Transverse colon (tissue), 4 donors: ENCODE measurements around the gene GRIA4. TPM values are rescaled to one million over a fixed set of nuclear protein-coding genes. Genes with fewer than 3 reads are reported as not detected.

ENCODE experiments used
- DNase-seq: peaks from one replicate; pipeline ENCODE4 v3.0.0-alpha.2; 2019
- H3K27ac ChIP-seq, 4 donors: fragments of 200-600 bp; sonication (generic); 2 replicates each; pipeline ENCODE4 v1.5.1; 2016 to 2018; ENCODE audit warnings: inconsistent platforms in 4 of 4
- H3K27me3 ChIP-seq: fragments of 200-600 bp; sonication (generic); 2 replicates; pipeline ENCODE4 v1.5.1; 2017; ENCODE audit warnings: inconsistent platforms
- H3K36me3 ChIP-seq, 4 donors: fragments of 200-600 bp; sonication (generic); 2 replicates each; pipeline ENCODE4 v1.5.1; 2017 to 2019; ENCODE audit warnings: inconsistent platforms in 4 of 4
- H3K4me1 ChIP-seq, 4 donors: fragments of 200-600 bp; sonication (generic); 2 replicates each; pipeline ENCODE4 v1.5.1; 2017 to 2020; ENCODE audit warnings: inconsistent platforms in 4 of 4
- H3K4me3 ChIP-seq, 4 donors: fragments of 200-600 bp; sonication (generic); 1 replicate in 1 of 4; 2 replicates in 3 of 4; pipeline versions ENCODE4 v1.5.1 to v1.6.1; 2017 to 2019; ENCODE audit warnings: inconsistent platforms in 4 of 4
- H3K9me3 ChIP-seq, 2 donors: fragments of 200-600 bp; sonication (generic); 2 replicates each; pipeline ENCODE4 v1.5.1; 2017 to 2019; ENCODE audit warnings: inconsistent platforms in 2 of 2
- EP300 ChIP-seq: sonication (generic); formaldehyde crosslinking; IDR thresholded peaks from one replicate; pipeline ENCODE4 v1.6.1; 2017; ENCODE audit warnings: antibody characterized with exemption, low read depth
- POLR2A ChIP-seq: fragments of 450-650 bp; IDR thresholded peaks from one replicate; pipeline ENCODE4 v1.6.1; 2016; ENCODE audit warnings: antibody characterized with exemption, mild to moderate bottlenecking, moderate library complexity
- POLR2AphosphoS5 ChIP-seq, 3 donors: sonication (generic); formaldehyde crosslinking; IDR thresholded peaks; one replicate each; pipeline ENCODE4 v1.6.1; 2016; ENCODE audit warnings: antibody characterized with exemption in 3 of 3
- WGBS, 2 donors: methylation state at CpG; one replicate each; pipeline ENCODE4 v1.1.5; 2018; ENCODE audit warnings: low coverage in 1 of 2; 5-methylcytosine and 5-hydroxymethylcytosine counted together
- in situ Hi-C, 4 donors: fragments of 200-750 bp; cut with MboI; loops; one replicate each; pipeline versions ENCODE4 v1.15.0 to v1.15.1; 2017; ENCODE audit warnings: low sequenced_read_pairs in 3 of 4, low pct_ligation_motif_present in 1 of 4, low pct_unique_long_range_greater_than_20kb in 1 of 4
- intact Hi-C: fragments of 100-400 bp; cut with DNase I; formaldehyde crosslinking; loops from one replicate; pipeline ENCODE4 v1.15.1; 2023; ENCODE audit warnings: low total_unique reads
- total RNA-seq, 4 donors: library from RNA; depleted of rRNA; stranded (reverse); fragments of >200 nt; gene quantifications; one replicate each; pipeline ENCODE4 v1.1.0, GENCODE V29; 2016
- TF ChIP-seq, protein P1 (sequence below), 5 experiments: fragments of 200-600 bp in 3 of 5; fragments of 450-650 bp in 2 of 5; sonication (generic) in 3 of 5; IDR thresholded peaks; 1 replicate in 2 of 5; 2 replicates in 3 of 5; pipeline ENCODE4 v1.5.1; 2016 to 2017; ENCODE audit warnings: antibody characterized with exemption in 5 of 5, inconsistent platforms in 3 of 5, mild to moderate bottlenecking in 2 of 5, moderate library complexity in 1 of 5

Gene GRIA4
- total RNA-seq, 4 donors from 2014 or later: 0.79 to 2.4 (median 1.4) TPM; not detected in 1

DNA sequence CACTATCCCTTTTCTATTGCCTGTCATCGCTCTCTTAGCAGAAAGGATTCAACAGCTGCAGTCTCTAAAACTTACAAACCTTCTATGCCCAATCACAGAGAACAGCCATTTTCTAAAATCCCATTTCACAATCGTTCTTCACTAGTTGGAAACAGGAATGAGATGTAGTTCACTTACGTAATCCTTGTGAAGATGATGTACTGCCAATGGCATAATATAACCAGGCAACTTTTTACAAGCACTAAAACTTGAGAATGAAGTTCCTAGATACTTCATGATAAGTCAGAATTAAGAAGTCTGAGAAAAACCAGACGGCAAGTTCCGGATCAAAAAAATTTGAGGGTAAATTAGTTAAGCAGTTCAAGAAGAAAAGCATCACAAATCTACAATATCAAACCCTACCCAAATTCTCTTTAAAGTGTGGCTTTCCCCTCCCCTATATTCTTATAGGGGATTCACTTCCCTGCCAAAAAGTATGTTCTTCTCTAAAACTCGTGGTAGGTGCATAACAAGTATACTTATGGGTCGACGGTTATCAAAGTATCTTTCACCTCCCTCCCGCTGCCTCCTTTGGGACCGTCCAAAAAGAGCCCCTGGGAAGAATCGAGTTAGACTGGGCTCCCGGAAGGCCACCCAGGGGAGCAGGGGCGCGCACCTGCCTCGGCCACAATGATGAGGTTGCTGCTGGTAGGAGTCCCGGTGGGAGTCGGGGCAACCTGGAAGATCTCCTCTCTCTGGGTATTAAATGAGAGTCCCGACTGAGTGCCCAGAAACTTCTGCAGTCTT lies 411.5 kb downstream of the GRIA4 start:
- peaks cover 0 to 33% (median 3%) of the 10 kb centered on the region in 4 donors for H3K4me1 ChIP-seq
- no peaks in the 10 kb centered on the region for H3K27me3 ChIP-seq
- in situ Hi-C loops (no loop called here), intact Hi-C loops (no loop called here)
- WGBS, 2 donors: 22 to 42% methylated on average over 4 to 18 of the region's 18 CpGs
- peak overlapping the region; percentile 57 to 95 (median 78) for H3K4me3 ChIP-seq
- TF ChIP-seq POLR2AphosphoS5 (IDR thresholded peaks at IDR 0.05): peak in 2 of 3 donors; percentile 30 to 58
- peak; percentile 33 for TF ChIP-seq EP300
- no peak for TF ChIP-seq POLR2A
- TF ChIP-seq, protein P1, sequence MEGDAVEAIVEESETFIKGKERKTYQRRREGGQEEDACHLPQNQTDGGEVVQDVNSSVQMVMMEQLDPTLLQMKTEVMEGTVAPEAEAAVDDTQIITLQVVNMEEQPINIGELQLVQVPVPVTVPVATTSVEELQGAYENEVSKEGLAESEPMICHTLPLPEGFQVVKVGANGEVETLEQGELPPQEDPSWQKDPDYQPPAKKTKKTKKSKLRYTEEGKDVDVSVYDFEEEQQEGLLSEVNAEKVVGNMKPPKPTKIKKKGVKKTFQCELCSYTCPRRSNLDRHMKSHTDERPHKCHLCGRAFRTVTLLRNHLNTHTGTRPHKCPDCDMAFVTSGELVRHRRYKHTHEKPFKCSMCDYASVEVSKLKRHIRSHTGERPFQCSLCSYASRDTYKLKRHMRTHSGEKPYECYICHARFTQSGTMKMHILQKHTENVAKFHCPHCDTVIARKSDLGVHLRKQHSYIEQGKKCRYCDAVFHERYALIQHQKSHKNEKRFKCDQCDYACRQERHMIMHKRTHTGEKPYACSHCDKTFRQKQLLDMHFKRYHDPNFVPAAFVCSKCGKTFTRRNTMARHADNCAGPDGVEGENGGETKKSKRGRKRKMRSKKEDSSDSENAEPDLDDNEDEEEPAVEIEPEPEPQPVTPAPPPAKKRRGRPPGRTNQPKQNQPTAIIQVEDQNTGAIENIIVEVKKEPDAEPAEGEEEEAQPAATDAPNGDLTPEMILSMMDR (IDR thresholded peaks at IDR 0.05): no peak
- no peaks in the 10 kb centered on the region for H3K9me3 ChIP-seq
- no peak for DNase-seq
- H3K27ac ChIP-seq: peak overlapping the region; percentile 81 to 86 (median 82)
- H3K36me3 ChIP-seq: no peaks in the 10 kb centered on the region

DNA sequence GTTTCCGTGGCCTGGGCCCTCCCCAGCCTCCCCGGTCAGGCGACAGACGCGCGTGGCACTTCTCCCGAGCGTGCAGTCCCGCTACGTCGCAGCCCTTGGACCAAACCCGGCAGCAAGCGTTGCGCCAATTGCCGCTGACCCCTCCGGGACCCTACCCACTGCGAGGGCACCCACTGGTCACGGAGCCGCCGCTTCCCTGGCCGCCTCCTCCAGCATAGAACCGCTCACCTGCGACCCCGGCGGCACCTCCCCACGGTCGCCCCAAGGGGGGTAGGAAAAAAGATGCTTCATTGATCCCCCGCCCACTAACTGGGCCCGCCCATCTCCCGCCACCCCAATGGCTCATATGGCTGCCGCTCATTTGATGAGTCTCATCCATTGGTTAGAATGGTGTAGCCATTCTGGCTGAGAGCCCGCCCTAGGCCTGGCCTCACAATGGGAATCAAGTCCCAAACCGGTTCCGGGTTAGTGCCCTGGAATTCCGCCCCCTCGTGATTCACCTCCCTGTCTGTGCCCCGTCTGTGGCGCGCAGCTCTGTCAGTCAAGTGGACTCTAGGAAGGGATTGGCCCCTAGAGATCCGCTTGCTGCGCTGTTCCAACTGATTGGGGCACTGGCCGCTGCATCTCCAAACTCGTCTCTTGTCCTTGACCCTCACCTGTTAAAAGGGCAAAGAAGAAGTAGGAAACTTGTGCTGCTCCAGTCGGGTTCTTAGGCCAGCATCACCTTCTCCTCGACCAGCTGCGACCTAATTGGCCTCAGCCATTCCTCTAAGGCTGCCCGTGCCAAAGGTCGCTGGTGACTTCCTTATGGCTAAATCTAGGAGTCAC lies 412.3 kb downstream of the GRIA4 start, which contains the start of gene MSANTD4:
Gene MSANTD4 (minus strand): TSS at position 274 of the 828 bp plus-strand sequence. CDS start 11,323 bp downstream, outside the sequence.
- H3K4me3 ChIP-seq: peak within 1 kb of the TSS; percentile 57 to 95 (median 78)
- peak within 1 kb of the TSS; percentile 82 to 86 (median 83) for H3K27ac ChIP-seq
- in situ Hi-C loops (no loop called here), intact Hi-C loops (no loop called here)
- peak; percentile 30 to 53 (median 48) for TF ChIP-seq POLR2AphosphoS5 (IDR thresholded peaks at IDR 0.05)
- TF ChIP-seq, protein P1 (IDR thresholded peaks at IDR 0.05): peak in 1 of 5 experiments; percentile 17
- TF ChIP-seq EP300: no peak
- TF ChIP-seq POLR2A: peak; percentile 42
- no peaks in the 10 kb centered on the region for H3K9me3 ChIP-seq
- DNase-seq: peak; percentile 99
- no peaks in the 10 kb centered on the region for H3K27me3 ChIP-seq
- peaks cover 0 to 29% (median 3%) of the 10 kb centered on the region in 4 donors for H3K4me1 ChIP-seq
- no peaks in the 10 kb centered on the region for H3K36me3 ChIP-seq
- WGBS, 2 donors: 2 to 17% methylated on average over 3 to 47 of the region's 48 CpGs

DNA sequence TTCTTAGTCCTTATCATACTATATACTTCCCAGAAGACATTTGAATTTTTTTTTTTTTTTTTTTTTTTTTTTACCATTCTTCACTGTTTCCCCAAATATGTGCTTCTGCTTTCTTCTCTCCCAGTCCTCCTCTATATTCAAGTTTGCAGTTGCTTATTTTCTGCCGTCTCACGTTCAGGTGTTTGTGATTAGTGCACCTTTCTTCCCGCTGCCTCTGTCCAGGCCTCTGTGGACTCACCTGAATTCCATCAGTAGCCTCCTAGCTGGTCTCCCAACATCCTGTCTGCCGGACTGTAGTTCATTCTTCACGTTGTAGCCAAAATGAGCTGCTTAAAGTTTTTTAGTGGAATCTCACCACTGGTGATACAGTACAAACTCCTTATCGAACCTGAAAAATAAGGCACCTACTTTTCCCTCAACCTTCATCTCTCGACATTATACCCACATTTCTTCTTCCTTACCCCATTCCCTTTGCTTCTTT lies 413.0 kb downstream of the GRIA4 start:
- H3K27ac ChIP-seq: peak overlapping the region; percentile 82 to 86 (median 83)
- no peaks in the 10 kb centered on the region for H3K27me3 ChIP-seq
- H3K4me3 ChIP-seq: peak overlapping the region in 3 of 4 donors; percentile 57 to 95 (median 82)
- in situ Hi-C loops (no loop called here), intact Hi-C loops (no loop called here)
- no peak for DNase-seq
- no peaks in the 10 kb centered on the region for H3K9me3 ChIP-seq
- 95 to 100% methylated on average over 2 to 7 of the region's 7 CpGs for WGBS, 2 donors
- peaks cover 0 to 29% (median 3%) of the 10 kb centered on the region in 4 donors for H3K4me1 ChIP-seq
- TF ChIP-seq, protein P1 (IDR thresholded peaks at IDR 0.05): no peak
- TF ChIP-seq EP300: no peak
- TF ChIP-seq POLR2AphosphoS5 (IDR thresholded peaks at IDR 0.05): no peak
- TF ChIP-seq POLR2A: no peak
- H3K36me3 ChIP-seq: no peaks in the 10 kb centered on the region

DNA sequence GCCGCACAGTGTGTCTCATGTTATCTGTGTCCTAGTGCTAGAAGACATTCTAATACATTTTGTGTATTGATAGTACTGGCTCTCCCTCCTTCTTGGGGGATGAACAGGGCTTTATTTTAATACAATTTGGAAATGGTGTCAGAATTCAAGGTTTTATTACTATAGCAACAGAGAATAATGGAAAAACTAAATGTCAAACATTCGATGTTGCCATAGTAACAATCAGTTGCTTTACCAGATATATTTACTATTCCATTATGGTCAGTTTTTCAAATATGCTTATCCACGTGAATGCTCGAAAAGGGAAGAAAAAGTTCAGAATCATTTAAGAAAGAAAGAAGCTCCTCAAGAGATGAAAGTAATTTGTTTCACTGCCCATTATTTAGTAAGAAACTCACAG lies 420.7 kb downstream of the GRIA4 start:
- no peak for TF ChIP-seq POLR2A
- TF ChIP-seq POLR2AphosphoS5 (IDR thresholded peaks at IDR 0.05): no peak
- TF ChIP-seq, protein P1 (IDR thresholded peaks at IDR 0.05): no peak
- TF ChIP-seq EP300: no peak
- no peaks in the 10 kb centered on the region for H3K4me1 ChIP-seq
- no peaks in the 10 kb centered on the region for H3K9me3 ChIP-seq
- intact Hi-C loops: no loop called here
- no peaks in the 10 kb centered on the region for H3K36me3 ChIP-seq
- WGBS, 2 donors: 60 to 68% methylated on average over 4 of the region's 4 CpGs
- H3K27me3 ChIP-seq: peaks cover 7% of the 10 kb centered on the region
- no peak for DNase-seq
- H3K4me3 ChIP-seq: no peak overlapping the region
- in situ Hi-C loops: no loop called here
- H3K27ac ChIP-seq: no peak overlapping the region
